GM19372 (cell line): ENCODE measurements around the gene AMER1.
"Not testable (repeated sequence)": the region's sequence is repeated elsewhere in the genome, so short reads cannot be mapped to it uniquely, and the experiment has no call there.

Source experiments
- ATAC-seq: cut with Tn5 transposase; IDR thresholded peaks from one replicate; pipeline ENCODE4 v1.9.1; 2021; ENCODE audit warnings: mild to moderate bottlenecking, low read depth, moderate library complexity; ENCODE audit not compliant: unreplicated experiment

The AMER1 gene

DNA sequence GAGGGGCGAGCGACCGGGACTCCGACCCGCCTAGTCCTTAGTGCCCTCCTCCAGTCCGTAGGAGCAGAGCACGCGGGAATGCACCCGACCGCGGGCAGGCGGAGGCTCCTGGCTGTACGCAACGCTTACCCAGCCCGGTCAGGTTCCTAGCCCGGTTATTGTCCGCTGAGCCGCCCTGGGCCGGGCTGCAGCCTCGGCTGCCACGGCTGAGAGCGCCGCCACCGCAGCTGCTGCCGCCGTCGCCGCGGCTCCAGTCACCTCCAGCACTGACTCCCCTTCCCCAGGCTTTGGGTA lies at the start of gene AMER1:
Gene AMER1 (minus strand): TSS at position 268 of the 294 bp plus-strand sequence. CDS start 12,422 bp downstream, outside the sequence.
- ATAC-seq = peak; percentile 38

DNA sequence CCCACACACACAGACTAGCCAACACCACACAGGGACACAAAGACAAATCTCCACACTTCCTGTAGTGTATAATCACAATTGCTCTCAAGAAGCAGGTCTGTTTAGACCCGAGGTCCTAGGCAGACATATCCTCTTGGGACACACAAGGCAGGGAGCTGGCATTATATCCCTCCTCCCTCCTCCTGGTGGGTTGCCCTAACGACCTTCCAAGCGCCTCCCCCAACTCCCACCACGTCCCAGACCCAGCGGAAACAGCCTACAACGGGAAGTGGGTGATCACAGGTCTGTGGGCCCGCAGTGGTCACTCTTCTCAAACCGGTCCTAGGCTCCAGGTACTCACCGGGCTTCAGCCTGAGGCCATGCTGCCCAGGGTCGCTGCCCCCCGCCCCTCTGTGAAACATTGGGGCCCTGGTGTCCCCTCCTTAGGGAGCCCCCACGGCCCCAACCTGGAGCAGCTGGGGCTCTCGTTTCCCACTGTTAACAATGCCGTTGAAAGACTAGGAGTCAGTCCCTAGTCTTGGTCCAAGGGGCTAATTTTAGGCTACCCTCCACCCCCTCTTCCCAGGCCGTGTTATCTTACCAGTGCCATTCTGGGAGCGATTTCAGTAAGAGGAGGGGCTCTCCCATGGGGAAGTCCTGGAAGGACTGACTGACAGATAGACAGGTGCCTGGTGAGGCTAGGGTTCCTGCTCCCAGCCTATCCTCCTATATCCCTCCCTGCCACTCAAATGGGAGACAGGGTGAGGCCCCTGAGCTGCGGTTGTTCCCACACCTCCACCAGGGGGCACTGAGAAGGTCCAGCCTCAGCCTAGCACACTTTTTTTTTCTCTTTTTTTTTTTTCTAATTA lies 24.8 kb upstream of the AMER1 start, which contains the start of gene ASB12:
Gene ASB12 (minus strand): TSS at position 485 of the 848 bp plus-strand sequence. CDS start 4,957 bp downstream, outside the sequence.
- no peak for ATAC-seq

DNA sequence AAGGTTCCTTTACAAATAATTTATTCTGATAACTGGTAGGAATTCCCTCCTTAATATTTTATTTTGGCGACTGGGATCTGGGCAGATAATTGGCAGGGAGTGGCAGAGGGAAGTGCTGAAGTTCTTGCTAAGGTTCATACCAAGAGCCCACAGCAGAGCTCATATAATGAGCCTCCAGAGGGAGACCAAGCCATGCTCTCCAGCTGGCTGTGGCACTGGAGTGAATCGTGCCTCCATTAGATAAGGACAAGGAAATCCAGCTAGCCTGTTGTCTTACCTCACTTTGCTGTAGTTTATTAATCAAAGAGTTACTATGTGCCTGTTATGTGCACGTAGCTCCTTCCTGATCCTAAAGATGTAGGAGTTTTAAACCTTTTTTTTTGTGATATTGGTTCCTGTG lies 23.6 kb upstream of the AMER1 start:
- ATAC-seq = no peak

DNA sequence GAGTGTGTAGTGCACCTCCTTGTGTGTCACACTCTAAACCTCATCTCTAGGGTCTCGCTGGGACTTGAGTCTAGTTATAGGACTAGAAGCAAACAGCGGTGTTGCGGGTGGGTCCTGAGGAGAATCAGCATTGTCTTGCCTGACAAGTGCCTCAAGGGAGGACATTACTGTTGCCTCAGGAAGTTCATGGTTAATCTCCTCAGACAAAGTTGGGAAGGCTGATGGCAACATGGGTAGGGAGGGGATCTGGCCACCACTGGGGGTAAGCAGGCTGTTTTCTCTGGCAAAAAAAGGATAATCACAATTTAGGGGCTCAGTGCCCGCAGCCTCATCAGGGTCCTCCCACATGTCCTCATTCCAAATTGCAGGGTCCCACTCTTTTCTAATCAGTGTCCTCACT lies 12.5 kb upstream of the AMER1 start:
- ATAC-seq = no peak

DNA sequence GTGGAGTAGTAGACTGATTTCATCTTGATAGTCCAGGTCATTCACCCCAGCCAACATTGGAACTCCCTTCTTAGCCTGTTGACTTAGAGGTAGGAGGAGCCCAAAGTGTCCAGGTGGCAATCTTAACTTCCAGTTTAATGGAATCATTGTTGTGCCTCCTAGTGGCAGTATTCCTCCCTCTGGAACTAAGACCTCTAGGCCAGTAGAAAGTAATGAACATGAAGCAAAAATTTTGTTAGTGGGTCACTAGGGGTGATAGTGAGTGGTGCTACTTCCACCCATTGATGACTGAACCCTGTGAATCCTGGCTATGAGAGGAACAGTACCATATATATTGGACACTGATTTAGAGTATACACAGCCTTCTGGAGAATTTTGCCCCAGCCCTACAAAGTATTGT lies 8.5 kb upstream of the AMER1 start:
- not testable (repeated sequence) for ATAC-seq

DNA sequence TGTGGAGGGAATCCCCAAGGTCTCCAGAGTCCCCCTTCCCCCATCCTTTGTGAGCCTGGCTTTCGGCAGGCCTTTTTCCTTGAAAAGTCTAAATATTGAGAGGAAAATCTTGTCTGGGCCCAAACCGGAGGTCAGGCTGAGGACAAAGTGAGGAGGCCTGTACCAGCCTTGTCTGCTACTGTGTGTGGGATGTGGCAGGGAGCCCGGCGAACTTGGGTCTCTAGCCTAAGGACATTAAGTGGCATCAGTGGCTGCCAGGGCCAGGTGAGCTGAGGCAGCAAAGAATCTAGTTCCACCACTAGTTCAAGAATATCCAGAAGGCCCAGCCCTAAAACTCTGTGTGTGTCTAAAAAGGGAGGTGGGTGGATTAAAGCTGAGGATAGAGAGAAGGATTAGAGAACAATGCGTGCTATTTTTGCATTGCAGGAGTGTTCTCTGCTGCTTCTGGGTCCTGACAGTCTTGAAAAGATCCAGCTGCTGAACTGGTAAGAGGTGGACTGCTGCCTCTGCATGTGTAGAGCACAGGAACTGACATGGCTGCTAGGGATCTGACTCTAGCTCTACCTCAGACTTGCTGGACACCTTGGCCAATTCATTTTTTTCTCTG lies 1.2 kb upstream of the AMER1 start:
- no peak for ATAC-seq

DNA sequence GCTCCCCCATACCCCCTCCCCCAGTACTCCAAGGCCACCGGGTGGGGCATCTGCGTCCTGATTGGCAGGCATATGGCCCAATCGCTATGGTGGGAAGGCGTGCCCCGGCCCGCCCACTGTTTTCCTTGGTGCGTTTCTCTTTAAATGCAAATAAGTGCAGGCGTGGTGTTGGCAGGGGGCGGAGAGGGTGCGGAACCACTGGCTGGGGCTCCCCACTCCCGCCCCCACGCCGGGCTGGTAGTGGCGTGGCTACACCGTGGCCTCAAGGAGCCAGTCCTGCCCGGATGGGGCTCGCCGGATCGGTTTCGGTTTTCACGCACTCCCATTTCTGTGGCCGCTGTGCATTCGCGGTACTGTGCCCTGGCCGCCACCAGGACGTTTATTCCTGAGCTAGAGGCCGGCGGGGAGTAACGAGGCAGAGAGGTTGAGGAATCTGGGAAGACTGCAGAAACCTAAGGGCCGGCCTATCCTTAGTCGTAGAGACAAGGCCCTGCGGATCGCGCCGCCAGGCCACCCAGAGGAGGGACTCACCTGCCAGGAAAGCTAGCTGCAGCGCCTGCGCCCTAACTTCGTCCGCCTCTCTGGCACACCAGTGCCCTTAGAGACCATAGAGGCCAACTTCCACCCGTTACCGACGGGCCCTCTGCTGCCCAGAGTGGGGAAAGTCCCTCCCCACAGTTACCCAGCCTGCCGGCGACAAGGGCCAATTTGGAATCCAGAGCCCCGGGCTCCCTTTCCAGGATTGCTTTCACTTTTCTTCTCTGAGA lies 410 bp upstream of the AMER1 start:
- ATAC-seq = peak; percentile 85

DNA sequence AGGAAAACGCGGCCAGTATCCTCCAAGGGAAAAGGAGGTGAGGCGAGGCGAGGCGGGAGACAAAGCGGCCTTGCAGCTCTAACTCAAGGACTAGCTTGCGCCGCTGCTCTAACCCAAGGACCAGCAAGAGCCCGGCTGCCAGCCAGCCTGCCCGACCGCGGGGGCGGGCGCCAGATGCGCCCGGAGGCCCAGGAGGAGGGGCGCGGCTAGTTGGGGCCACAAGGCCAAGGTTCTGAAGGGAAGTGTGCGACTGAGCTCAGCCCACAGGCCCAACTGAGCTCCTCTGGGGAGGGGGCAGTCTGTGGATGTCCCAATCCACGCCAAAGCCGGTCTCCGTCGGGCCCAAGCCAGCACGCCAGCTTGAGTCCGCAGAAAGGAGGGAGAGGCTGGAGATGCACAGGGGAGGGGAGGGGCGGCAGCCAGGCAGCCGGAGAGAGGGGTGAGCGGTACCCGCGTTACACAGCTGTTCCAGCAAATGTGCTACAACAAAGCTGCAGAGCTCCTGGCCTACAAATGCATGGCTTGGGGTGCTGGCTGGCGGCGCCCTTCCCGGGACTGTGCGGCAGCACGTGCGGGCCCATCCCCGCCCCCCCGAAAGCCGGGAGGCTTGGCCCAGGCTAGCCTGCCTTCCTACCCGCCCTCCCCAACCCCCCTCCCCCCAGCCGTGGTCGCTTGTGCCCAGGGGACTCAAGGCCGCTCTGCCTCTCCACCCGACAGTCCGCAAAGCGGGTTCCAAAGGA lies 637 bp downstream of the AMER1 start:
- ATAC-seq = no peak

DNA sequence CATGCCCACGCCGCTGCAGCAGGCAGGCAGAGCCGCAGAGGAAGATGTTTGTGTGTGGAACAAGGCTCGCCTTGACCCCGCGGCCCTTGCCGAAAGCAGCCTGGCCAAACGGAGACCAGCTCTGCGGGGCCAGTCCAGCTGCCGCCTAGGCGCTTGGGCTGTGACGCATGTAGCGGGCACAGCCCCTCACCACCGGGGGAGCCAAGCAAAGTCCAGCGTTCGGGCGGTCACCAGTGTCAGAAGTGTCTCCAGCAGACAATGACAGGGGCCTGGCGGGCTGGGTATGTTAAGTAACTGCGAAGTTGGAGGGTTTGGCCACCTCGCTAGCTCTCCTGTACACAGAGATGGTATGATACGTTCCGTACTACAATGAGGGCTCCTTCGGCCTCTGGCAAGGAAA lies 1.3 kb downstream of the AMER1 start:
- no peak for ATAC-seq

DNA sequence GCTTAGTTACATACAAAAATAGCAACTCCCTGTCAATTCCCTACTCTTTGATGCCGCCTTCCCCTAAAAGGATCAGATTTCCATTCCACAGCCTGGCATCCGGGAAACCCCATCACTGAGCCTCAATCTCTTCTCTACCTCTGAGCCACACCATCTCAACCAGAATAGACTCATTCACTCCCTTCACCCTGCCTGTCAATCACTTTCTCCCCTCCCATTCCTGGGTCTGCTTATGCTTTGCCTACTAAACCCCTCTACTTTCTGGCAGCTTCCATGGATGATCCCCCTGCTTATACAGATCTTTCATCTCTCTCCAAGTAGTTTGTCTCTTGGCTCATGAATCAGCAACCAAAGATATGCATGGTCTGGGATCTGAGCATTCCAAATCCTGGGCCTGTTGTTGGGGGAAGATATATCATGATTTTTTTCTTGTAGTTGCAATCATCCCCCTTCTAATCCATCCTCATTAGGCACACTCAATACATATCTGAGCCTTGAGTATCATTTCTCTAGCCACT lies 2.6 kb downstream of the AMER1 start:
- no peak for ATAC-seq

DNA sequence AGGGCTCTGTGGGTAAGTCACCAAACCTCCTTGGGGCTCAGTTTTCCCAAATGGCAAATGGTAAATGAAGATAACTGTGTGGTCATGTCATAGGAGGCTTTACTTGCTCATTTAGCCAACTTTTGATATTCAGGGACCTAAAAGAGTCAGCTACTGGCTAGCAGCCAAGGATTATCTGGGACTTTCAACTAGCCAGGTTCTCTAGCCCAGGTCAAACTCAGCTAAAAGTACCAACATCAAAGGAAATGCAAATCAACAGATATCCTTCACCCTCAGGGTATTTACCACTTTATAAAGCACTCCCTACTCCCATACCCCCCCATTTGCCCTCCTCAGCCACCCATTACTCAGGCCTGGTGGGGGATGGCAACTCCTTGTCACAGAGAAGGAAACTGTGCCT lies 7.5 kb downstream of the AMER1 start:
- no peak for ATAC-seq

DNA sequence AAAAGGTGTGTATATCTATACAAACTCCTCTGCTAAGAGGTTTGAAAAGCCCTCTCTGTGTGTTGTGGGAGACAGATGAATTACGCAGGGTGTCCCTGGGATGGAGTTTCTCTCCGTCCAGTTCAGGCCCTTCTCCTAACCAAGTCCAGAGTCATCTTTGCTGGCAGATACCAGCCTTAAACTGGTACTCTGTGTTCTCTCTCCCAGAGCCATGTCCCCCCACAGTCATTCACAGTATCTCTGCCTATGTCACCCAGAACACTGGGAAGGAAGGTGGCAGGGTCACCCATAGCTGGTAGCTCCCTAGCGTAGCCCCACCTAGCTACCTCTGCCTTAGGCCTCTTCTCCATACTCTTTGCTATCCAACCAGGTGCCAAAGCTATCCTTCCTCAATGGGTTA lies 8.9 kb downstream of the AMER1 start:
- ATAC-seq = no peak

DNA sequence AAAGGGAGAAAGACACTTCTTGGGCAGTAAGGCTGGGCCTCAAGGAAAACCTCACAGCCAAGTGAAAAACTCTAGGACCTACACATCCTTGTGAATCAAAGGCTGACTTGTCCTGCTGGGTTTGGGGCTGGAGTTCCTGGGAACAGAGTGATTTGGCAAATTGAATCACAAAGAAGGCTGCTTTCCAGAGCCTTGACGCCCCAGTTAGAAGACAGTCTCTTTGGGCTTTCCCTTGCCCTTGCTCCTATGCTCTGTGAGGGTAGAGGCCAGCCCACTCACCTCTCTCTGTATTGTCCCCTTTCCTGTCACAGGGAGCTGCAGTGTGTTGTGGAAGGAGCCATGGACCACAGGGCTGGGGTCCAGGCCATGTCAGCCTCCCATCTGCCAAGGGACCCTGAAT lies 9.6 kb downstream of the AMER1 start:
- ATAC-seq = no peak

DNA sequence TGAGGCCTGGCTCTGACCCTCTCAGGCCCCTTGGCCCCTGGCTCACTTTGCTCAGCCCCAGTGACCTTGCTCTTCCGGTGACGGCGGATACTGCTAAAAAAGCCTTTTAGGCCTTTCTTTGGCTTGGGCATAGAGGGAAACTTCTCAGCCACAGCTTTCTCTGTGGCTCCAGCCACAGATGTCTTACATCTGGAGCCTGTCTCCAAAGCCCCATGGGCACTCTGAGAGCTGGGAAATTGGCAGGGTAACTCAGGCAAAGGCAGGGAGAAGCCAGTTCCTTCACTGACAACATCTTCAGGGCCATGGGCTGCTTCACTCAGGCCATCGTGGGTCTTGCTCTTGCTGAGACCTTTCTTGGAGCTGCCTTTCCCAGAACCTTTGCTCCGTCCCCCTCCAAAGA lies 12.8 kb downstream of the AMER1 start:
- no peak for ATAC-seq

DNA sequence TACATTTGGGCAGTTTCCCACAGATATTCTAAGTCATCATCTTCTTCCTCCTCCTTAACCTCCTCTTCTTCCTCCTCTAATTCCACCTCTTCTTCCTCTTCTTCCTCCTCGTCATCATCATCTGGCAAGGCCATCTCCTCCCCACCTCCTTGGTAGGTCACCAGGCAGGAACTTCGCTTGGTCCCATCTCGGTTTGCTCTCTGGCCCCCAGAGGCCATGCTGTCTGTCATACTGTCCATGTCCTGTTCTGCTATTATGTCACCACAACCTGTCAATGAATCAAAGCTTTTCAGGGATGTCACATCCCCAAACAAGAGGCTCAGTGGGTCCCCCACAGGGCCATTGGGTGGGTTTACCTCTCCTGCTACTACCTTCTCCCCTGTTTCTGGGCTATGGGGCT lies 13.5 kb downstream of the AMER1 start:
- no peak for ATAC-seq

DNA sequence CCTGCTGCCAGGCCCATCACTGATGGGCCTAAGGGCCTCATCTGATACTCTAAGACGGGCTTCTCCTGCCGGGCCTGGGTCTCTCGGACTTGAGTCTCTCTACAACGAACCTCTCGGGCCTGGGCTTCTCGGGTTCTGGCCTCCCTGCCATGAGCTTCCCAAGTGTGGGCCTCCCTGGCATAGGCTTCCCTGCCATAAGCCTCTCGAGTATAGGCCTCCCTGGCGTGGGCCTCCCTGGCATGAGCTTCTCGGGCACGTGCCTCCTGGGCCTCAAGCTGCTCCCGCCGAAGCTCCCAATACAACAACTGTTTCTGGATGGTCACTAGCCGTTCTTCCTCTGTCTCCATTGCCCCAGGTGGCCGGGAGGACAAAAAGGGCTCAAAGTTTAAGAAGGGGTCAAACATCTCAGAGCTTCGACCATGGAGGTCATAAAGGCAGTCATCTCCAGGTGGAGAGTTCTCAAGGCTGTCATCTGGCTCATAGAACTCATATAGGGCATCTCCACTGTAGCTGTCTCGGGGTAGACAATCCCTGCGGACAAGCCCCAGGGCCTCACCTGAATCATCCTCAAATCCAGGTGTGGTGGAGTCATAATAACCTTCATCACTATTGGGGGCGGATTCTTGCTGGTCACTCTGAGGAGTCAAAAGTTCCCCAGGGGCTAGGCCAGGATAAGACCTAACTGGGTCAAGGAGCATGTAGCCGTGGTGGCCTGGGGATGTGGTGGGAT lies 14.1 kb downstream of the AMER1 start:
- ATAC-seq = no peak

DNA sequence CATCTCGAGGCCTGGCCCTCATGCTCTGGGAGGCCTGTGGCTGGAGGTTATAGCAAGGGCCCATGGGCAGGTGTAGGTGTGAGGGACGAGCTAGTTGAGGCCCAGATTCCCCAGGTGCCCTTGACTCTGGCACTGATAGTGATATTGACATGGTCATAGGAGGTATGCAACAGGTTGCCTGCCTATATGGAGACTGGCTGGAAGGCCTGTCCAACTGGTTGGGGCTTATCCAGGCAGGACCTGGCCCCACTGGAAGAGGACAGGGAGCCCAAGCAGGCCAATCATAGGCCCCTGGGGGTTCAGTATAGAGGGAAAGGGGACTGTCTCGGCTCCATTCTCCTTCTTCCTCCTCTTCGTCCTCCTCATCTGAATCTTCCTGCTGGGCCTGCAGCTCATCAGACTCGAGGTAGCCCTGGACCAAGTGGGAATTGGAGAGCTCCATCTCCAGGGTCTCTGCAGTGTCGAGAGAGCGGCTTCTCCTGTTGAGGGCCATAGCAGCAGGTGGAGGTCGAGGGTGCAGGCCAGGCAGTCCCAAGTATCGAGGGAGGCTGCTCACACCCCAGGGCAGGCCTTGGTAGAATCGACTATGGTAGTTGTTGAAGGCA lies 15.3 kb downstream of the AMER1 start:
- no peak for ATAC-seq

DNA sequence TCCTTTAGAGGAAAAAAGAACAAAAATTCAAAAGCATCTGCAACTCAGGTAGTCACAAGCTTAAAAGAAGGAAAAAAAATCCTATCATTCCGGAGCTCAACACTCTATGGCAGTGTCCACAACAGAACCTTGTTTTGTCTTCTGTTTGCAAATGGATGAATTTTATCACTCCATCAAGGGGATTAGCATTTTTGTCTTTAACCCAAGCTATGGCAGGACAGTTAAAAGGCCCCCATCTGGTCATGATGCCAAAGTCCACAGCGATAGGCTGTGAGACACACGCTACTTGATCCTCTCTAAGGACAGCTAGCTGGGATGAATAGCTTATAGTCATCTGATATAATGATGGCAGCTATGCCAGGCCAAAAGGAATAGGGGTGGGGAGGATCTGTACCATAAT lies 16.6 kb downstream of the AMER1 start:
- no peak for ATAC-seq

DNA sequence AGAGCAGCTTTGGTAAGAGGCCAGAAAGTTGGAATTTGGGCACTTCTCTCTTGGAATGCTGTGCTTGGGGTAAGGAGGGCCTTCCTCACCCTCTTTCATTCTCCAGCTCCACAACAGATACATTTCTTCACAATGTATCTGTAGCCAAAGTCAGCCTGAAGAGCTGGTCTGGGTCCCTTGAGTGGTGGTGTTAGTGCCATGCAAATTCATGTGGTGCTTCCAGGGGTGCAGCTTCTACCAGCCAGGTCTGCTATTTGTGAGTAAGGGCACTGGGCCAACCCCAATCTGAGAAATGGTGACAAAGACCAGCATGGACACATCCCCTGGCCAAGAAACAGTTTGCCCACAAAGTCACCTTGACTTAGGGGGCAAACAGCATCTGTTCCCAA lies 17.8 kb downstream of the AMER1 start:
- ATAC-seq = no peak
